MM.1S (cell line): ENCODE measurements around the gene ZKSCAN1.
A peak's percentile ranks its signal among the peaks of the same experiment; 100 is the strongest.

ENCODE experiments used
- DNase-seq: peaks from one replicate; pipeline ENCODE4 v3.0.0-alpha.2; 2015
- H2AFZ ChIP-seq: fragments of 300-600 bp; sonication (generic); 2 replicates; pipeline ENCODE4 v1.6.0; 2016; ENCODE audit warnings: antibody characterized with exemption, low read length
- H3F3A ChIP-seq: fragments of 300-600 bp; sonication (generic); 2 replicates; pipeline ENCODE4 v1.6.1; 2016; ENCODE audit warnings: mild to moderate bottlenecking, antibody characterized with exemption, low read length, moderate library complexity, mixed read lengths; ENCODE audit not compliant: insufficient read depth
- H3K27ac ChIP-seq: fragments of 300-600 bp; sonication (generic); 2 replicates; pipeline ENCODE4 v1.5.1; 2016; ENCODE audit warnings: mild to moderate bottlenecking, low read length
- H3K27me3 ChIP-seq: fragments of 300-600 bp; sonication (generic); replicated peaks from 2 replicates; pipeline ENCODE4 v1.6.0; 2016; ENCODE audit warnings: low read length; ENCODE audit not compliant: insufficient read depth
- H3K36me3 ChIP-seq: fragments of 300-600 bp; sonication (generic); replicated peaks from 2 replicates; pipeline ENCODE4 v1.6.1; 2016; ENCODE audit warnings: mild to moderate bottlenecking, low read length, mixed read lengths; ENCODE audit not compliant: insufficient read depth
- H3K4me1 ChIP-seq: fragments of 300-600 bp; sonication (generic); 2 replicates; pipeline ENCODE4 v1.6.1; 2016; ENCODE audit warnings: low read length, mixed read lengths
- H3K4me2 ChIP-seq: fragments of 300-600 bp; sonication (generic); 2 replicates; pipeline ENCODE4 v1.6.0; 2016; ENCODE audit warnings: low read depth, low read length
- H3K4me3 ChIP-seq: fragments of 300-600 bp; sonication (generic); 2 replicates; pipeline ENCODE4 v1.5.1; 2016; ENCODE audit warnings: low read length, mixed read lengths
- H3K79me2 ChIP-seq: fragments of 300-600 bp; sonication (generic); 2 replicates; pipeline ENCODE4 v1.6.1; 2016; ENCODE audit warnings: mixed run types, low read length, mixed read lengths
- H3K9ac ChIP-seq: fragments of 300-600 bp; sonication (generic); 2 replicates; pipeline ENCODE4 v1.6.1; 2016; ENCODE audit warnings: low read length, mixed read lengths
- H3K9me2 ChIP-seq: fragments of 300-600 bp; sonication (generic); replicated peaks from 2 replicates; pipeline ENCODE4 v1.6.1; 2016; ENCODE audit warnings: mild to moderate bottlenecking, low read length, mixed read lengths; ENCODE audit not compliant: insufficient read depth
- H3K9me3 ChIP-seq: fragments of 300-600 bp; sonication (generic); replicated peaks from 2 replicates; pipeline ENCODE4 v1.6.1; 2016; ENCODE audit warnings: mild to moderate bottlenecking, low read length, mixed read lengths; ENCODE audit not compliant: insufficient read depth
- H4K20me1 ChIP-seq: fragments of 300-600 bp; sonication (generic); 2 replicates; pipeline ENCODE4 v1.6.1; 2016; ENCODE audit warnings: mild to moderate bottlenecking, low read length, moderate library complexity, mixed read lengths; ENCODE audit not compliant: insufficient read depth
- EZH2 ChIP-seq: fragments of 300-600 bp; sonication (generic); optimal IDR thresholded peaks from 2 replicates; pipeline ENCODE3; 2017; ENCODE audit warnings: low read depth, mild to moderate bottlenecking, antibody characterized with exemption, low read length, mixed read lengths
- EZH2phosphoT487 ChIP-seq: fragments of 300-600 bp; sonication (generic); IDR thresholded peaks from 2 replicates; pipeline ENCODE4 v1.6.1; 2018; ENCODE audit warnings: antibody characterized with exemption, low read length
- TF ChIP-seq, protein P1 (sequence below): fragments of 300-600 bp; sonication (generic); IDR thresholded peaks from 2 replicates; pipeline ENCODE4 v1.5.1; 2016; ENCODE audit warnings: antibody characterized with exemption, low read length, mixed read lengths

ZKSCAN1 gene

DNA sequence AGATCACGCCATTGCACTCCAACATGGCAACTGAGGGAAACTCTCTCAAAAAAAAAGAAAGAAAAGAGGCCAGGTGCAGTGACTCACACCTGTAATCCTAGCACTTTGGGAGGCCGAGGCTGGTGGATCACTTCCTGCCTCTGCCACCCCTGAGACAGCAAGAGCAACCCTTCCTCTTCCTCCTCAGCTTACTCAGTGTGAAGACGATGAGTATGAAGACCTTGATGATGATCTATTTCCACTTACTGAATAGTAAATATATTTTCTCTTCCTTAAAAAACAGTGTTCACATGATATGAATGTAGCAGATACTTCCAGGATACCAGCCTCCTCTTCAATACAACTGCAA lies 2.1 kb upstream of the ZKSCAN1 start:
- no peak overlapping the region for H3K9ac ChIP-seq
- no peaks in the 10 kb centered on the region for H4K20me1 ChIP-seq
- H3K4me1 ChIP-seq, result peaks cover 6% of the 10 kb centered on the region; the same call in 1 of the 2 replicates
- no peak overlapping the region for H3K4me2 ChIP-seq
- H3K4me3 ChIP-seq, result no peak overlapping the region
- no peak overlapping the region for H2AFZ ChIP-seq
- no peak for TF ChIP-seq EZH2
- TF ChIP-seq, protein P1, sequence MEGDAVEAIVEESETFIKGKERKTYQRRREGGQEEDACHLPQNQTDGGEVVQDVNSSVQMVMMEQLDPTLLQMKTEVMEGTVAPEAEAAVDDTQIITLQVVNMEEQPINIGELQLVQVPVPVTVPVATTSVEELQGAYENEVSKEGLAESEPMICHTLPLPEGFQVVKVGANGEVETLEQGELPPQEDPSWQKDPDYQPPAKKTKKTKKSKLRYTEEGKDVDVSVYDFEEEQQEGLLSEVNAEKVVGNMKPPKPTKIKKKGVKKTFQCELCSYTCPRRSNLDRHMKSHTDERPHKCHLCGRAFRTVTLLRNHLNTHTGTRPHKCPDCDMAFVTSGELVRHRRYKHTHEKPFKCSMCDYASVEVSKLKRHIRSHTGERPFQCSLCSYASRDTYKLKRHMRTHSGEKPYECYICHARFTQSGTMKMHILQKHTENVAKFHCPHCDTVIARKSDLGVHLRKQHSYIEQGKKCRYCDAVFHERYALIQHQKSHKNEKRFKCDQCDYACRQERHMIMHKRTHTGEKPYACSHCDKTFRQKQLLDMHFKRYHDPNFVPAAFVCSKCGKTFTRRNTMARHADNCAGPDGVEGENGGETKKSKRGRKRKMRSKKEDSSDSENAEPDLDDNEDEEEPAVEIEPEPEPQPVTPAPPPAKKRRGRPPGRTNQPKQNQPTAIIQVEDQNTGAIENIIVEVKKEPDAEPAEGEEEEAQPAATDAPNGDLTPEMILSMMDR, result no peak
- H3F3A ChIP-seq, result no peaks in the 10 kb centered on the region
- H3K27ac ChIP-seq, result no peak overlapping the region
- no peaks in the 10 kb centered on the region; the same call in 1 of the 2 replicates for H3K36me3 ChIP-seq
- H3K79me2 ChIP-seq, result peaks cover 28% of the 10 kb centered on the region
- 0 out of 2 replicates have a peak, but pooled peaks cover 6% of the 10 kb centered on the region for H3K27me3 ChIP-seq
- H3K9me3 ChIP-seq, result no peaks in the 10 kb centered on the region
- peak; percentile 8 for DNase-seq
- no peaks in the 10 kb centered on the region for H3K9me2 ChIP-seq

DNA sequence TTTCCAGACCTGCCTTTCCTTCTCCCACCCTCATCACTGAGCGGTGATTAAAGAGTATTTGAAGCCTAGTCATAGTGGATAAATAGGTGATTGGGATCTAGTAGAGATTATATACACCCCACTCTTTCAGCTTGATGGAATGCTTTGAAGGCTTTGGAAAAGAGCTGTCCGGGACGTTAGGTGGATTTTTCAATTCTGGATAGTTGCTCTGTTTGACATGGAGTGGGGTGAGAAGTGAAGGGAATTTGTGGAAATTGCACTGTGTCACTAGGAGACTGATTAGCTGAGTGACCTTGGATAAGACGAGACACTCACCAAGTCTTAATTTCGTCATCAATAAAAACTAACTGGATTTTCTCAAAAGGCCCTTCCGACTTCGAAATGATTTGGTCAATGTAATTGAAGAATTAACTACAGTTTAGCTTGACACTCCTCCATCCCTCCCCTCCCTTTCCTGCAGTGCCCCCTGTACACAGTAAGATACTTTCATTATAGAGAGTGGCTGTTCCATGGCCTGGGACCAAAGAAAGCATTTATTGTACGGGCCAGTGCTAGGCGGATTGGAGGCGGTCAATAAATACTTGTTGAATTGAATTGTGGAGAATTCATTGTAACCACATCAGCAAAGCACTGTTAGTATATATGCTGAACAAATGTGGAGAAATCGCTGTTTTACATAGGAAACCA lies 962 bp downstream of the ZKSCAN1 start:
- DNase-seq, result no peak
- Histone ChIP-seq H4K20me1 (no peaks in the 10 kb centered on the region), H3K9ac (peak overlapping the region; percentile 98), H3K27me3 (0 out of 2 replicates have a peak, but pooled peaks cover 5% of the 10 kb centered on the region), H3K27ac (no peak overlapping the region), H3K4me3 (peak overlapping the region; percentile 77), H2AFZ (peak overlapping the region; percentile 59), H3K4me2 (peak overlapping the region; percentile 82), H3K36me3 (no peaks in the 10 kb centered on the region; the same call in 1 of the 2 replicates), H3K79me2 (peaks cover 56% of the 10 kb centered on the region), H3K4me1 (peaks cover 6% of the 10 kb centered on the region; the same call in 1 of the 2 replicates), H3F3A (no peaks in the 10 kb centered on the region), H3K9me2 (no peaks in the 10 kb centered on the region), H3K9me3 (no peaks in the 10 kb centered on the region)
- TF ChIP-seq, protein P1, result no peak
- TF ChIP-seq EZH2phosphoT487, result no peak
- no peak for TF ChIP-seq EZH2

DNA sequence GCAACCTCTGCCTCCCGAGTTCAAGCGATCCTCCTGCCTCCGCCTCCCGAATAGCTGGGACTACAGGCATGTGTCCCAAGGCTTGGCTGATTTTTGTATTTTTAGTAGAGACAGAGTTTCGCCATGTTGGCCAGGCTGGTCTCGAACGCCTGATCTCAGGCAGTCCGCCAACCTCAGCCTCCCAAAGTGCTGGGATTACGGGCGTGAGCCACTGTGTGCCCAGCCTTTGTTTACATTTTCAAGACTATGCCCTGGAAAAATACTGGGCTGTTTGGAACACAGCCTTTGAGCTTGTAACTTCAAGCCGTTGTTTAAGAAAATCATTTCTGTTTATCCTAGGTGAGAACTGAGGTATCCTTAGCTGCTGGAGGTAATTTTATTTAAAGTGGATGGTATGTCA lies 1.9 kb downstream of the ZKSCAN1 start:
- no peaks in the 10 kb centered on the region; the same call in 1 of the 2 replicates for H3K36me3 ChIP-seq
- no peak overlapping the region for H2AFZ ChIP-seq
- no peaks in the 10 kb centered on the region for H3F3A ChIP-seq
- no peaks in the 10 kb centered on the region for H4K20me1 ChIP-seq
- peaks cover 65% of the 10 kb centered on the region for H3K79me2 ChIP-seq
- no peak overlapping the region for H3K4me3 ChIP-seq
- no peak overlapping the region for H3K4me2 ChIP-seq
- H3K9me3 ChIP-seq, result no peaks in the 10 kb centered on the region
- no peak for DNase-seq
- no peak overlapping the region for H3K27ac ChIP-seq
- no peaks in the 10 kb centered on the region for H3K9me2 ChIP-seq
- H3K27me3 ChIP-seq, result no peaks in the 10 kb centered on the region
- H3K9ac ChIP-seq, result no peak overlapping the region
- peaks cover 6% of the 10 kb centered on the region; the same call in 1 of the 2 replicates for H3K4me1 ChIP-seq
- TF ChIP-seq EZH2, result no peak
- TF ChIP-seq EZH2phosphoT487, result no peak
- TF ChIP-seq, protein P1, result no peak
